HCT116 (cell line): ENCODE data around the gene SGCA. TPM values are rescaled to one million over a fixed set of nuclear protein-coding genes. Genes with fewer than 3 reads are reported as not detected.

ENCODE experiments used
- ATAC-seq: fragments of 200-7000 bp; cut with Tn5 transposase; 2 replicates; pipeline ENCODE4 v1.9.1; 2020; ENCODE audit warnings: mild to moderate bottlenecking, moderate library complexity
- BruUV-seq: library from RNA; stranded (reverse); fragments of 400-500 nt; replicated peaks from 2 replicates; lab custom pipeline; 2021; lab: Mats Ljungman, UMichigan
- CTCF ChIA-PET: fragments of 300-600 bp; sonication (Branson Sonifier 250); formaldehyde crosslinking; loops from one replicate; lab custom pipeline; 2021; ENCODE audit warnings: antibody characterized with exemption; lab: Charles Lee
- POLR2A ChIA-PET: fragments of 300-600, 350-600 bp; sonication (Branson Sonifier 250); formaldehyde crosslinking; loops from one replicate; lab custom pipeline; 2021; ENCODE audit warnings: antibody characterized with exemption; lab: Charles Lee
- RAD21 ChIA-PET, 2 experiments: fragments of 300-600 bp; sonication (Branson Sonifier 250); formaldehyde crosslinking; loops; one replicate each; lab custom pipeline; 2023; ENCODE audit warnings: low total read pairs in 2 of 2; ENCODE audit not compliant: uncharacterized antibody in 2 of 2, unreplicated experiment in 2 of 2, low non-redundant PET in 1 of 2; lab: Charles Lee
- DNase-seq: peaks from one replicate; pipeline ENCODE4 v3.0.0-alpha.2; 2010; ENCODE audit warnings: low read depth, low spot score
- H2AFZ ChIP-seq: fragments of 200-600 bp; shearing (Covaris generic), sonication (generic); 2 replicates; pipeline ENCODE4 v1.6.1; 2017; ENCODE audit warnings: low read depth, mixed run types, mixed read lengths, antibody characterized with exemption, low read length; ENCODE audit not compliant: poor library complexity, severe bottlenecking
- H3K27ac ChIP-seq: 2 replicates; pipeline ENCODE4 v1.5.1; 2012; ENCODE audit warnings: low read depth, low read length
- H3K27me3 ChIP-seq: fragments of 200-600 bp; sonication (generic); 2 replicates; pipeline ENCODE4 v1.6.1; 2016; ENCODE audit warnings: mixed run types, low read length, mixed read lengths; ENCODE audit not compliant: insufficient read depth
- H3K36me3 ChIP-seq, 2 experiments: fragments of 200-500 bp in 1 of 2; fragments of 200-600 bp in 1 of 2; sonication (Bioruptor generic) in 1 of 2; sonication (generic) in 1 of 2; 2 replicates each; pipeline versions ENCODE4 v1.5.1 to v1.6.1; 2014 to 2016; ENCODE audit warnings: low read length in 2 of 2, inconsistent platforms in 1 of 2, mixed read lengths in 1 of 2, mixed run types in 1 of 2; ENCODE audit not compliant: insufficient read depth in 2 of 2, control insufficient read depth in 1 of 2
- H3K4me1 ChIP-seq, 2 experiments: fragments of 200-600 bp in 1 of 2; sonication (generic) in 1 of 2; 2 replicates each; pipeline versions ENCODE4 v1.5.1 to v1.6.1; 2012 to 2017; ENCODE audit warnings: low read length in 2 of 2, inconsistent platforms in 1 of 2, mild to moderate bottlenecking in 1 of 2, mixed read lengths in 1 of 2, mixed run types in 1 of 2, moderate library complexity in 1 of 2; ENCODE audit not compliant: insufficient read depth in 2 of 2, control insufficient read depth in 1 of 2
- H3K4me2 ChIP-seq: fragments of 200-600 bp; sonication (generic); 2 replicates; pipeline ENCODE4 v1.6.1; 2017; ENCODE audit warnings: mixed run types, low read length, mixed read lengths
- H3K4me3 ChIP-seq, 2 experiments: fragments of 200-600 bp in 1 of 2; sonication (generic) in 1 of 2; replicated peaks in 1 of 2; 2 replicates each; pipeline ENCODE4 v1.5.1; 2011 to 2016; ENCODE audit warnings: low read length in 2 of 2, control low read depth in 1 of 2, low read depth in 1 of 2, mild to moderate bottlenecking in 1 of 2, mixed read lengths in 1 of 2, mixed run types in 1 of 2
- H3K79me2 ChIP-seq: fragments of 200-600 bp; sonication (generic); 2 replicates; pipeline ENCODE4 v1.6.1; 2017; ENCODE audit warnings: mild to moderate bottlenecking, mixed run types, low read length, moderate library complexity, mixed read lengths; ENCODE audit not compliant: insufficient read depth
- H3K9ac ChIP-seq: fragments of 200-600 bp; sonication (generic); 2 replicates; pipeline ENCODE4 v1.6.1; 2016; ENCODE audit warnings: low read length, mixed read lengths
- H3K9me2 ChIP-seq: fragments of 200-600 bp; sonication (generic), shearing (Covaris generic); 2 replicates; pipeline ENCODE4 v1.6.1; 2017; ENCODE audit warnings: mixed run types, mild to moderate bottlenecking, moderate library complexity; ENCODE audit not compliant: insufficient read depth
- H3K9me3 ChIP-seq, 2 experiments: fragments of 200-500 bp in 1 of 2; fragments of 200-600 bp in 1 of 2; sonication (Bioruptor generic) in 1 of 2; sonication (generic) in 1 of 2; 2 replicates each; pipeline ENCODE4 v1.6.1; 2014 to 2017; ENCODE audit warnings: low read length in 2 of 2, mixed read lengths in 2 of 2, inconsistent platforms in 1 of 2, low read depth in 1 of 2, mild to moderate bottlenecking in 1 of 2, mixed run types in 1 of 2, moderate library complexity in 1 of 2; ENCODE audit not compliant: control insufficient read depth in 1 of 2, insufficient read depth in 1 of 2
- H4K20me1 ChIP-seq: fragments of 200-600 bp; sonication (generic), shearing (Covaris generic); 2 replicates; pipeline ENCODE4 v1.6.1; 2017; ENCODE audit warnings: mixed run types, mild to moderate bottlenecking, moderate library complexity; ENCODE audit not compliant: insufficient read depth
- CEBPB ChIP-seq: IDR thresholded peaks from 2 replicates; pipeline ENCODE4 v1.6.1; 2012; ENCODE audit warnings: low read depth
- EGR1 ChIP-seq: IDR thresholded peaks from 2 replicates; pipeline ENCODE4 v1.6.1; 2012; ENCODE audit warnings: low read depth
- ELF1 ChIP-seq: IDR thresholded peaks from 2 replicates; pipeline ENCODE4 v1.6.1; 2012; ENCODE audit warnings: low read depth, borderline replicate concordance
- EZH2phosphoT487 ChIP-seq: fragments of 200-600 bp; IDR thresholded peaks from 2 replicates; pipeline ENCODE4 v1.6.1; 2018; ENCODE audit warnings: antibody characterized with exemption, borderline replicate concordance
- FOSL1 ChIP-seq: IDR thresholded peaks from 2 replicates; pipeline ENCODE4 v1.6.1; 2012; ENCODE audit warnings: low read depth
- RAD21 ChIP-seq: IDR thresholded peaks from 2 replicates; pipeline ENCODE4 v1.6.1; 2012; ENCODE audit warnings: low read depth, mild to moderate bottlenecking
- ZFX ChIP-seq: fragments of 450-650 bp; IDR thresholded peaks from 2 replicates; pipeline ENCODE4 v1.6.1; 2017
- ZNF274 ChIP-seq: fragments of 200-500 bp; sonication (Bioruptor generic); IDR thresholded peaks from 2 replicates; pipeline ENCODE4 v1.6.1; 2014; ENCODE audit warnings: mild to moderate bottlenecking, low read depth, low read length, inconsistent platforms
- intact Hi-C: fragments of 100-400 bp; cut with micrococcal nuclease; formaldehyde crosslinking; loops from 2 replicates; pipeline ENCODE4 v1.10.0; 2022
- total RNA-seq: library from RNA; stranded (reverse); gene quantifications from one replicate; pipeline ENCODE4 v1.2.1, GENCODE V29; 2021; ENCODE audit not compliant: unreplicated experiment
- TF ChIP-seq, protein P1 (sequence below): IDR thresholded peaks from 2 replicates; pipeline ENCODE4 v1.6.1; 2011; ENCODE audit warnings: mild to moderate bottlenecking, low read length, moderate library complexity; ENCODE audit not compliant: insufficient replicate concordance; ENCODE audit errors: extremely low read depth
- TF ChIP-seq, protein P2 (sequence below): IDR thresholded peaks from 2 replicates; pipeline ENCODE4 v1.6.1; 2012; ENCODE audit warnings: low read depth
- TF ChIP-seq, protein P3 (sequence below): IDR thresholded peaks from 2 replicates; pipeline ENCODE4 v1.6.1; 2012

SGCA gene
- total RNA-seq, 1 experiment from 2014 or later = 0.37 TPM

DNA sequence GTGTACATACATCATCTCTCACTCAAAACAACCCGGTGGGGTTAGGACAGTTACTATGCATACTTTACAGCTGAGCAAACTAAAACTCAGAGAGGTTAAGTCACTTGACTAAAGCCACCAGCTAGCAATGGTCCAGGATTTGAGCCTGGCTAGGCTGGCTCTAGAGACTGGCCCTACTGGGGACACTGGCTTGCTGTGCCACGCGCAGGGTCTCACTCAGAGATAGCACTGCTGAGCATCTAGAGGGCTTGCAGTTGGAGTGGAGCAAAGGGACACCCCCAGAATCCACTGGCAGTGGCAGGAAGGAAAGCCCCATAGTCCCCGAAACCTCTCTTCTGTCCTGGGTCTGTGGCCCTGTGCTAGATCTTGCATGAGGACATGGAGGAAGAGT is 47.0 kb upstream of the SGCA start:
- intact Hi-C loops = no loop called here
- no peak for ATAC-seq
- H4K20me1 ChIP-seq = no peaks in the 10 kb centered on the region
- CTCF ChIA-PET = interaction anchor here (0.9 to 6.8 kb wide), 2 partner anchors 26 to 59 kb away, joined by 3 to 55 read pairs; partner anchors contain the start of gene PDK2
- H3K4me3 ChIP-seq = no peak overlapping the region
- POLR2A ChIA-PET = no interaction called here
- no peaks in the 10 kb centered on the region for H3K79me2 ChIP-seq
- RAD21 ChIA-PET = no interaction called here
- H3K27ac ChIP-seq = no peak overlapping the region
- no peaks in the 10 kb centered on the region for H3K9me2 ChIP-seq
- no peaks in the 10 kb centered on the region for H3K36me3 ChIP-seq
- TF ChIP-seq, protein P1, sequence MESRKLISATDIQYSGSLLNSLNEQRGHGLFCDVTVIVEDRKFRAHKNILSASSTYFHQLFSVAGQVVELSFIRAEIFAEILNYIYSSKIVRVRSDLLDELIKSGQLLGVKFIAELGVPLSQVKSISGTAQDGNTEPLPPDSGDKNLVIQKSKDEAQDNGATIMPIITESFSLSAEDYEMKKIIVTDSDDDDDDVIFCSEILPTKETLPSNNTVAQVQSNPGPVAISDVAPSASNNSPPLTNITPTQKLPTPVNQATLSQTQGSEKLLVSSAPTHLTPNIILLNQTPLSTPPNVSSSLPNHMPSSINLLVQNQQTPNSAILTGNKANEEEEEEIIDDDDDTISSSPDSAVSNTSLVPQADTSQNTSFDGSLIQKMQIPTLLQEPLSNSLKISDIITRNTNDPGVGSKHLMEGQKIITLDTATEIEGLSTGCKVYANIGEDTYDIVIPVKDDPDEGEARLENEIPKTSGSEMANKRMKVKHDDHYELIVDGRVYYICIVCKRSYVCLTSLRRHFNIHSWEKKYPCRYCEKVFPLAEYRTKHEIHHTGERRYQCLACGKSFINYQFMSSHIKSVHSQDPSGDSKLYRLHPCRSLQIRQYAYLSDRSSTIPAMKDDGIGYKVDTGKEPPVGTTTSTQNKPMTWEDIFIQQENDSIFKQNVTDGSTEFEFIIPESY = no peak
- no peak for TF ChIP-seq ZNF274
- no peak for TF ChIP-seq ELF1
- no TSS peak for BruUV-seq
- H3K4me2 ChIP-seq = no peak overlapping the region
- H2AFZ ChIP-seq = no peak overlapping the region
- H3K4me1 ChIP-seq = peaks cover 8 to 31% of the 10 kb centered on the region in 2 experiments; a peak in 3 of 4 replicates
- no peak overlapping the region for H3K9ac ChIP-seq
- H3K27me3 ChIP-seq = peaks cover 6% of the 10 kb centered on the region; the same call in 1 of the 2 replicates
- H3K9me3 ChIP-seq = no peaks in the 10 kb centered on the region
- DNase-seq = no peak

DNA sequence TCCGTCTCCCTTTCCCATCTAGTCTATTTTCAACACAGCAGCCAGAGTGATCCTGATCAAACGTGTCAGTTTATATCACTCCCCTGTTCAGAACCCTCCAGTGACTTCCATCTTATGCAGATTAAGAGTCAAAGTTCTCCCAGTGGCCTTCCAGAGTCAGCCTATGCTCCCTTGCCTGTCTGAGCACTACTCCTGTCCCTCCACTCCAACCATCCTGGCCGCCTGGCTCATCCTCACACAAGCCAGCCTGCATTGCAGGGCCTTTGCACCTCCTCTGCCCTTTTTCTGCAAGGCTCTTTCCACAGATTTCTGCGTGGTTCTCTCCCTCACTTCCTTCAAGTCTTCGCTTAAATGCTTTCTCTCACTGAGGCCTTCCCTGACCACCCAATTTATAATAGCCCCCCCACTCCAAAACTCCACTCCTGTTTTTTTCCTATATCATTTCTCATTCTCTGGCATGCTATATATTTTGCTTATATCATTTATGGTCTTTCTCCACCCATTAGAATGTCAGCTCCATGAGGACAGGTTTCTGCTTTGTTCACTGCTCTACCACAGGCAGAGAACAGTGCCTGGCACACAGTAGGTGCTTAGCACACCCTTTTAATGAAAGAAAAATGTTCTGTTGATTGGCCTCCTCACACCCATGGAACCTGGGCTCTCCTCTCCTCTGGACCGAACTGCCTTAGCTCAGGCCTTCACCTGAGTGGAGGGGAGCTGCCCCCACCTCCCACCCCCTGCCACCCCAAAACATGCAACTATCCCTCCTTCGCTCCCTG is 45.1 kb upstream of the SGCA start:
- CTCF ChIA-PET = no interaction called here
- POLR2A ChIA-PET = no interaction called here
- Histone ChIP-seq H3K9ac (no peak overlapping the region), H3K9me3 (no peaks in the 10 kb centered on the region), H3K4me1 (peaks cover 12 to 30% of the 10 kb centered on the region in 2 experiments; a peak in 3 of 4 replicates)
- TF ChIP-seq FOSL1 (no peak), ZFX (no peak), EZH2phosphoT487 (no peak), CEBPB (no peak), EGR1 (no peak), RAD21 (no peak)
- TF ChIP-seq, protein P2, sequence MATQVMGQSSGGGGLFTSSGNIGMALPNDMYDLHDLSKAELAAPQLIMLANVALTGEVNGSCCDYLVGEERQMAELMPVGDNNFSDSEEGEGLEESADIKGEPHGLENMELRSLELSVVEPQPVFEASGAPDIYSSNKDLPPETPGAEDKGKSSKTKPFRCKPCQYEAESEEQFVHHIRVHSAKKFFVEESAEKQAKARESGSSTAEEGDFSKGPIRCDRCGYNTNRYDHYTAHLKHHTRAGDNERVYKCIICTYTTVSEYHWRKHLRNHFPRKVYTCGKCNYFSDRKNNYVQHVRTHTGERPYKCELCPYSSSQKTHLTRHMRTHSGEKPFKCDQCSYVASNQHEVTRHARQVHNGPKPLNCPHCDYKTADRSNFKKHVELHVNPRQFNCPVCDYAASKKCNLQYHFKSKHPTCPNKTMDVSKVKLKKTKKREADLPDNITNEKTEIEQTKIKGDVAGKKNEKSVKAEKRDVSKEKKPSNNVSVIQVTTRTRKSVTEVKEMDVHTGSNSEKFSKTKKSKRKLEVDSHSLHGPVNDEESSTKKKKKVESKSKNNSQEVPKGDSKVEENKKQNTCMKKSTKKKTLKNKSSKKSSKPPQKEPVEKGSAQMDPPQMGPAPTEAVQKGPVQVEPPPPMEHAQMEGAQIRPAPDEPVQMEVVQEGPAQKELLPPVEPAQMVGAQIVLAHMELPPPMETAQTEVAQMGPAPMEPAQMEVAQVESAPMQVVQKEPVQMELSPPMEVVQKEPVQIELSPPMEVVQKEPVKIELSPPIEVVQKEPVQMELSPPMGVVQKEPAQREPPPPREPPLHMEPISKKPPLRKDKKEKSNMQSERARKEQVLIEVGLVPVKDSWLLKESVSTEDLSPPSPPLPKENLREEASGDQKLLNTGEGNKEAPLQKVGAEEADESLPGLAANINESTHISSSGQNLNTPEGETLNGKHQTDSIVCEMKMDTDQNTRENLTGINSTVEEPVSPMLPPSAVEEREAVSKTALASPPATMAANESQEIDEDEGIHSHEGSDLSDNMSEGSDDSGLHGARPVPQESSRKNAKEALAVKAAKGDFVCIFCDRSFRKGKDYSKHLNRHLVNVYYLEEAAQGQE = no peak
- TF ChIP-seq, protein P3, sequence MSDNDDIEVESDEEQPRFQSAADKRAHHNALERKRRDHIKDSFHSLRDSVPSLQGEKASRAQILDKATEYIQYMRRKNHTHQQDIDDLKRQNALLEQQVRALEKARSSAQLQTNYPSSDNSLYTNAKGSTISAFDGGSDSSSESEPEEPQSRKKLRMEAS = no peak
- TF ChIP-seq, all 23 proteins: peak for 0
- H3K9me2 ChIP-seq = no peaks in the 10 kb centered on the region
- H3K79me2 ChIP-seq = no peaks in the 10 kb centered on the region
- H3K27ac ChIP-seq = no peak overlapping the region
- peaks cover 6% of the 10 kb centered on the region; the same call in 1 of the 2 replicates for H3K27me3 ChIP-seq
- no peak overlapping the region for H3K4me3 ChIP-seq
- H3K4me2 ChIP-seq = no peak overlapping the region
- DNase-seq (no peak), ATAC-seq (no peak)
- no TSS peak for BruUV-seq
- RAD21 ChIA-PET = no interaction called here
- no peaks in the 10 kb centered on the region for H4K20me1 ChIP-seq
- intact Hi-C loops = no loop called here
- no peaks in the 10 kb centered on the region for H3K36me3 ChIP-seq
- H2AFZ ChIP-seq = no peak overlapping the region
